Osteoblast (primary cell): ENCODE results near the gene CCDC102A. TPM values are rescaled to one million over a fixed set of nuclear protein-coding genes. Genes with fewer than 3 reads are reported as not detected.

ENCODE experiments used
- DNase-seq: peaks from one replicate; pipeline ENCODE4 v3.0.0; 2011; ENCODE audit warnings: low spot score, mixed read lengths; ENCODE audit not compliant: insufficient read length; ENCODE audit errors: missing footprints
- H2AFZ ChIP-seq: 2 replicates; pipeline ENCODE4 v1.6.0; 2011; ENCODE audit warnings: mild to moderate bottlenecking, low read length
- H3K27ac ChIP-seq: 2 replicates; pipeline ENCODE4 v1.5.1; 2011; ENCODE audit warnings: mild to moderate bottlenecking, low read depth, low read length, moderate library complexity
- H3K27me3 ChIP-seq: 2 replicates; pipeline ENCODE4 v1.6.0; 2012; ENCODE audit warnings: mild to moderate bottlenecking, control low read depth, inconsistent platforms, low read length, moderate library complexity; ENCODE audit not compliant: insufficient read depth
- H3K36me3 ChIP-seq: 2 replicates; pipeline ENCODE4 v1.5.1; 2011; ENCODE audit warnings: mild to moderate bottlenecking, low read length, control low read depth, moderate library complexity; ENCODE audit not compliant: insufficient read depth
- H3K4me1 ChIP-seq: 2 replicates; pipeline ENCODE4 v1.5.1; 2011; ENCODE audit warnings: mild to moderate bottlenecking, low read length, control low read depth, moderate library complexity; ENCODE audit not compliant: insufficient read depth
- H3K4me2 ChIP-seq: 2 replicates; pipeline ENCODE4 v1.6.0; 2011; ENCODE audit warnings: mild to moderate bottlenecking, low read length; ENCODE audit not compliant: insufficient read depth
- H3K4me3 ChIP-seq: fragments of 200-600 bp; sonication (generic); 3 replicates; pipeline ENCODE4 v1.5.1; 2012; ENCODE audit warnings: mild to moderate bottlenecking, low read length, inconsistent platforms; ENCODE audit not compliant: insufficient read depth
- H3K79me2 ChIP-seq: 2 replicates; pipeline ENCODE4 v1.6.0; 2012; ENCODE audit warnings: mild to moderate bottlenecking, low read length, control low read depth, inconsistent platforms; ENCODE audit not compliant: insufficient read depth
- H3K9me3 ChIP-seq: 2 replicates; pipeline ENCODE4 v1.5.1; 2011; ENCODE audit warnings: low read depth, low read length, control low read depth
- H4K20me1 ChIP-seq: 2 replicates; pipeline ENCODE4 v1.6.0; 2012; ENCODE audit warnings: mild to moderate bottlenecking, low read length, control low read depth; ENCODE audit not compliant: insufficient read depth
- CTCF ChIP-seq: IDR thresholded peaks from 2 replicates; pipeline ENCODE4 v1.5.1; 2011; ENCODE audit warnings: mild to moderate bottlenecking, low read depth, low read length, moderate library complexity; ENCODE audit errors: extremely low read depth
- total RNA-seq: library from RNA; depleted of rRNA; stranded (reverse); fragments of >200 nt; gene quantifications from 2 replicates; pipeline ENCODE4 v1.2.3, GENCODE V29; 2012

Gene CCDC102A
- total RNA-seq, 1 donor, result 9.8 TPM

- no peak for TF ChIP-seq CTCF
- H4K20me1 ChIP-seq, result peaks cover 2% of the 10 kb centered on the region
Measured at GRCh38 chr16:57535680-57536305, 578 bp downstream of the CCDC102A start.

GRCh38 chr16:57534881-57535658 is 1.3 kb downstream of the CCDC102A start:
- no peaks in the 10 kb centered on the region for H3K9me3 ChIP-seq
- peaks cover 8% of the 10 kb centered on the region for H3K79me2 ChIP-seq
- H3K27me3 ChIP-seq, result peaks cover 17% of the 10 kb centered on the region
- no peaks in the 10 kb centered on the region for H3K36me3 ChIP-seq
- H3K4me2 ChIP-seq, result peak overlapping the region; percentile 94
- TF ChIP-seq CTCF, result no peak
- peak overlapping the region; percentile 92 for H3K4me3 ChIP-seq
- no peak overlapping the region for H2AFZ ChIP-seq
- DNase-seq, result peak; percentile 88
- H3K27ac ChIP-seq, result no peak overlapping the region
- peaks cover 17% of the 10 kb centered on the region for H3K4me1 ChIP-seq
- peaks cover 6% of the 10 kb centered on the region for H4K20me1 ChIP-seq

More at GRCh38 chr16:57535680-57536305, 578 bp downstream of the CCDC102A start:
- peaks cover 13% of the 10 kb centered on the region for H3K4me1 ChIP-seq
- H3K27ac ChIP-seq, result peak overlapping the region; percentile 33
- peak; percentile 100 for DNase-seq
- H2AFZ ChIP-seq, result peak overlapping the region; percentile 91
- peaks cover 22% of the 10 kb centered on the region for H3K27me3 ChIP-seq
- peak overlapping the region; percentile 94 for H3K4me2 ChIP-seq
- H3K9me3 ChIP-seq, result no peaks in the 10 kb centered on the region
- H3K36me3 ChIP-seq, result no peaks in the 10 kb centered on the region
- peaks cover 8% of the 10 kb centered on the region for H3K79me2 ChIP-seq
- peak overlapping the region; percentile 92 for H3K4me3 ChIP-seq

GRCh38 chr16:57534337-57534880 is 2.0 kb downstream of the CCDC102A start:
- no peak for TF ChIP-seq CTCF
- Histone ChIP-seq H3K4me1 (peaks cover 22% of the 10 kb centered on the region), H2AFZ (no peak overlapping the region), H3K27ac (no peak overlapping the region), H3K27me3 (peaks cover 13% of the 10 kb centered on the region), H3K4me2 (no peak overlapping the region), H3K9me3 (no peaks in the 10 kb centered on the region), H3K79me2 (peaks cover 8% of the 10 kb centered on the region), H3K36me3 (no peaks in the 10 kb centered on the region), H3K4me3 (no peak overlapping the region), H4K20me1 (peaks cover 6% of the 10 kb centered on the region)
- DNase-seq, result peak; percentile 59
